ENCODE results near the gene GJC1.

The GJC1 gene

GRCh38 chr17:44788139-44788538, 41.9 kb downstream of the GJC1 start:
- TF ChIP-seq SIN3A (IDR thresholded peaks at IDR 0.05; ENCODE audit: borderline replicate concordance, insufficient read depth, low read length), result no peak
- TF ChIP-seq FOXP2 (optimal IDR thresholded peaks at IDR 0.05; ENCODE audit: borderline replicate concordance, extremely low read depth, extremely low read length, insufficient read depth), result no peak
- no peak for TF ChIP-seq POLR2AphosphoS5 (IDR thresholded peaks at IDR 0.05; ENCODE audit: low read depth, low read length)
- TF ChIP-seq TAF1 (IDR thresholded peaks at IDR 0.05; ENCODE audit: borderline replicate concordance, insufficient read depth, low read length), result no peak
- TF ChIP-seq REST (IDR thresholded peaks at IDR 0.05; ENCODE audit: insufficient read depth in 1 of 2, low read depth in 2 of 2, low read length in 2 of 2), result no peak

- no peak for TF ChIP-seq TAF1 (IDR thresholded peaks at IDR 0.05; ENCODE audit: borderline replicate concordance, insufficient read depth, low read length)
- TF ChIP-seq FOXP2 (optimal IDR thresholded peaks at IDR 0.05; ENCODE audit: borderline replicate concordance, extremely low read depth, extremely low read length, insufficient read depth), result no peak
- no peak for TF ChIP-seq POLR2AphosphoS5 (IDR thresholded peaks at IDR 0.05; ENCODE audit: low read depth, low read length)
- no peak for TF ChIP-seq SIN3A (IDR thresholded peaks at IDR 0.05; ENCODE audit: borderline replicate concordance, insufficient read depth, low read length)
- no peak for TF ChIP-seq REST (IDR thresholded peaks at IDR 0.05; ENCODE audit: insufficient read depth in 1 of 2, low read depth in 2 of 2, low read length in 2 of 2)
Observed at GRCh38 chr17:44787271-44787940, 42.7 kb downstream of the GJC1 start.

- no peak for TF ChIP-seq TAF1 (IDR thresholded peaks at IDR 0.05; ENCODE audit: borderline replicate concordance, insufficient read depth, low read length)
- no peak for TF ChIP-seq POLR2AphosphoS5 (IDR thresholded peaks at IDR 0.05; ENCODE audit: low read depth, low read length)
- TF ChIP-seq SIN3A (IDR thresholded peaks at IDR 0.05; ENCODE audit: borderline replicate concordance, insufficient read depth, low read length), result no peak
- TF ChIP-seq REST (IDR thresholded peaks at IDR 0.05; ENCODE audit: insufficient read depth in 1 of 2, low read depth in 2 of 2, low read length in 2 of 2), result no peak
- TF ChIP-seq FOXP2 (optimal IDR thresholded peaks at IDR 0.05; ENCODE audit: borderline replicate concordance, extremely low read depth, extremely low read length, insufficient read depth), result no peak
Observed at GRCh38 chr17:44786551-44787081, 43.5 kb downstream of the GJC1 start.

- TF ChIP-seq TAF1 (IDR thresholded peaks at IDR 0.05; ENCODE audit: borderline replicate concordance, insufficient read depth, low read length) (no peak), POLR2AphosphoS5 (IDR thresholded peaks at IDR 0.05; ENCODE audit: low read depth, low read length) (no peak), SIN3A (IDR thresholded peaks at IDR 0.05; ENCODE audit: borderline replicate concordance, insufficient read depth, low read length) (no peak), REST (IDR thresholded peaks at IDR 0.05; ENCODE audit: insufficient read depth in 1 of 2, low read depth in 2 of 2, low read length in 2 of 2) (no peak), FOXP2 (optimal IDR thresholded peaks at IDR 0.05; ENCODE audit: borderline replicate concordance, extremely low read depth, extremely low read length, insufficient read depth) (no peak)
Observed at GRCh38 chr17:44785921-44786320, 44.2 kb downstream of the GJC1 start.
